HEK293T (cell line): Measurements from ENCODE around the gene APLP2.

ENCODE experiments used
- CTCF ChIA-PET: fragments of 350-600 bp; formaldehyde crosslinking; extraction: SDS; loops from one replicate; lab custom pipeline; 2021; ENCODE audit warnings: antibody characterized with exemption, inconsistent platforms; lab: Yijun Ruan, JAX
- POLR2A ChIA-PET: fragments of 350-600 bp; formaldehyde crosslinking; extraction: SDS; loops from one replicate; lab custom pipeline; 2020; ENCODE audit warnings: antibody characterized with exemption, inconsistent platforms; lab: Yijun Ruan, JAX
- DNase-seq: peaks from one replicate; pipeline ENCODE4 v3.0.0; 2012; ENCODE audit warnings: mixed read lengths; ENCODE audit errors: extremely low spot score
- ARNT ChIP-seq: fragments of 450-650 bp; IDR thresholded peaks from 2 replicates; pipeline ENCODE4 v1.6.1; 2017; ENCODE audit warnings: mild to moderate bottlenecking
- BHLHE40 ChIP-seq: fragments of 450-650 bp; IDR thresholded peaks from 2 replicates; pipeline ENCODE4 v1.6.1; 2016; ENCODE audit warnings: mild to moderate bottlenecking, moderate library complexity, borderline replicate concordance
- CTBP1 ChIP-seq: fragments of 450-650 bp; IDR thresholded peaks from 2 replicates; pipeline ENCODE4 v1.6.1; 2016; ENCODE audit warnings: borderline replicate concordance
- ELF4 ChIP-seq: fragments of 450-650 bp; IDR thresholded peaks from 2 replicates; pipeline ENCODE4 v1.6.1; 2017; ENCODE audit warnings: antibody characterized with exemption
- FOXA1 ChIP-seq: fragments of 450-650 bp; IDR thresholded peaks from 2 replicates; pipeline ENCODE4 v1.6.1; 2016; ENCODE audit warnings: mild to moderate bottlenecking
- FOXK2 ChIP-seq: fragments of 450-650 bp; IDR thresholded peaks from 2 replicates; pipeline ENCODE4 v1.6.1; 2016; ENCODE audit warnings: mild to moderate bottlenecking
- FOXM1 ChIP-seq: fragments of 450-650 bp; IDR thresholded peaks from 2 replicates; pipeline ENCODE4 v1.6.1; 2017; ENCODE audit warnings: mild to moderate bottlenecking, borderline replicate concordance
- HDGF ChIP-seq: fragments of 450-650 bp; IDR thresholded peaks from 2 replicates; pipeline ENCODE4 v1.6.1; 2017; ENCODE audit warnings: antibody characterized with exemption, borderline replicate concordance
- L3MBTL2 ChIP-seq: fragments of 450-650 bp; conservative IDR thresholded peaks from 2 replicates; pipeline ENCODE4 v1.6.1; 2016; ENCODE audit warnings: mild to moderate bottlenecking
- LEF1 ChIP-seq: fragments of 450-650 bp; IDR thresholded peaks from 2 replicates; pipeline ENCODE4 v1.6.1; 2017; ENCODE audit warnings: mild to moderate bottlenecking, borderline replicate concordance
- NFRKB ChIP-seq: fragments of 450-650 bp; IDR thresholded peaks from 2 replicates; pipeline ENCODE4 v1.6.1; 2016; ENCODE audit warnings: mild to moderate bottlenecking, moderate library complexity
- SP1 ChIP-seq: fragments of 450-650 bp; IDR thresholded peaks from 2 replicates; pipeline ENCODE4 v1.6.1; 2017
- SUZ12 ChIP-seq: fragments of 450-650 bp; IDR thresholded peaks from 2 replicates; pipeline ENCODE4 v1.6.1; 2016; ENCODE audit warnings: mild to moderate bottlenecking
- TARDBP ChIP-seq: fragments of 450-650 bp; IDR thresholded peaks from 2 replicates; pipeline ENCODE4 v1.6.1; 2016
- ZNF384 ChIP-seq: fragments of 450-650 bp; IDR thresholded peaks from 2 replicates; pipeline ENCODE4 v1.6.1; 2016
- TF ChIP-seq, protein P1 (sequence below): fragments of 450-650 bp; IDR thresholded peaks from 2 replicates; pipeline ENCODE4 v1.6.1; 2016

The APLP2 gene

DNA sequence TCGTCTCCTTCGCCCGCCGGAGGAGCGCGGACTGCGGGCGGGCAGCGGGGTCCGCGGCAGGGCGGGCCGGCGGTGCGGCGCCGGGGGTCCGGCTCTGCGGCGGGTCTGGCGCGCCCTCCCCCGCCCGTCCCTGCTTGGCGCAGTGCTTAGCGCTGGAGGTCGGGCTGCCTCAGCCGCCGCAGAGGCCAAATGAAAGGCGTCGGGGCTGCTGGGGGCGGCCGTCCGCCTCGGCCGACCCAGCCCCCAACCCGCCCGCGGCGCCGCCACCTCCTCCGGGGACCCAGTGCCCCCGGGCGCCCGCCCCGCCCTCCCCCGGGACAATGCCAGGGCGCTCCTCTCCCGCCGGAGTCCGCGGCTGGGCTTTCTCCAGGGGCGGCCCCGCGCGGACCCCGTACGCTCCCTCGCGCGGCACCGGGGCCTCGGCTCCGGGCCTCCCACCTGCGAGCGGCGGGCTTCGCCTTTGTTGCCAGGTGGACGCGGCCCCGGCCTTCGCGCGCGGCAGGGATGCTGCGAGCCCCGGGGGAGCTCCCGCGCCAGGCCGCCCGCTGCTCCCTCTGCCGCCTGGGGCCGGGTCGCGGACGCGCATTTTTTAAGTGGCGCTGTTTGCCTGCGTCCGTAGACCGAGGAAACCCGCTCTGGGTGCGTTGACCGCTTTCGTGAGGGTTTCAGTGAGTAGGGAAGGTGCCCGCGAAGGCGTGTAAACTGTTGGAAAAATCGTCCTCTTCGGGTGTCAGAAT, 583 bp downstream of the APLP2 start:
- CTCF ChIA-PET = no interaction called here

DNA sequence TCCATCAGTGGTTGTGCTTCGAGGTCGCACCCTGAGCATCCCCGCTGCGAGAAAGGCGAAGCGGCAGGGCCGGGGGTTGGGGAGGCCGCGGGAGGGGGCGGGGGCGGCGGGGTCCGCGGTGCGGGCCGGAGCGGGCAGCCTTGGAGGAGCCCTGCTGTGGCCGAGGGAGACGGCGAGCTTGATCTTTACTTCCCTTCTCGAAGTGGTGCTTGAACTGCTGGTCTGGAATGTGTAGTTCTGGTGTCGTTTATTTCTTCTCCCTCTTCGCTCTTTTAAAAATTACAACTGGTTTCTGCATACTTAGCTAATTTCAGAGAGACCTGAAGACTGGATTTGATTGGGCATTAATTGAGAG, 1.1 kb downstream of the APLP2 start:
- POLR2A ChIA-PET = interaction anchor here (1.0 to 2.9 kb wide), 5 partner anchors 18 to 79 kb away, joined by 3 to 24 read pairs (median 4); partner anchors contain the start of gene PRDM10
- DNase-seq = no peak
- CTCF ChIA-PET = no interaction called here
- no peak for TF ChIP-seq FOXK2
- TF ChIP-seq SP1 = no peak
- TF ChIP-seq, protein P1, sequence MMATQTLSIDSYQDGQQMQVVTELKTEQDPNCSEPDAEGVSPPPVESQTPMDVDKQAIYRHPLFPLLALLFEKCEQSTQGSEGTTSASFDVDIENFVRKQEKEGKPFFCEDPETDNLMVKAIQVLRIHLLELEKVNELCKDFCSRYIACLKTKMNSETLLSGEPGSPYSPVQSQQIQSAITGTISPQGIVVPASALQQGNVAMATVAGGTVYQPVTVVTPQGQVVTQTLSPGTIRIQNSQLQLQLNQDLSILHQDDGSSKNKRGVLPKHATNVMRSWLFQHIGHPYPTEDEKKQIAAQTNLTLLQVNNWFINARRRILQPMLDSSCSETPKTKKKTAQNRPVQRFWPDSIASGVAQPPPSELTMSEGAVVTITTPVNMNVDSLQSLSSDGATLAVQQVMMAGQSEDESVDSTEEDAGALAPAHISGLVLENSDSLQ = no peak
- TF ChIP-seq LEF1 = no peak
- no peak for TF ChIP-seq TARDBP
- no peak for TF ChIP-seq FOXM1
- TF ChIP-seq NFRKB = no peak
- TF ChIP-seq L3MBTL2 = no peak
- no peak for TF ChIP-seq ELF4
- TF ChIP-seq SUZ12 = no peak
- no peak for TF ChIP-seq ARNT
- no peak for TF ChIP-seq FOXA1
- no peak for TF ChIP-seq HDGF
- no peak for TF ChIP-seq BHLHE40
- TF ChIP-seq ZNF384 = no peak
- no peak for TF ChIP-seq CTBP1

More for the DNA sequence above, 583 bp downstream of the APLP2 start:
- POLR2A ChIA-PET = interaction anchor here (0.6 to 2.9 kb wide), 7 partner anchors 19 to 78 kb away, joined by 3 to 24 read pairs (median 3); partner anchors contain the start of gene PRDM10
- peak; percentile 21 for DNase-seq
- TF ChIP-seq BHLHE40 (no peak), CTBP1 (no peak), ARNT (no peak), FOXM1 (no peak), ZNF384 (no peak), LEF1 (no peak), L3MBTL2 (no peak), ELF4 (no peak), TARDBP (no peak), SUZ12 (no peak), FOXA1 (no peak), FOXK2 (no peak), SP1 (no peak), HDGF (no peak), NFRKB (no peak)
- TF ChIP-seq, protein P1 = no peak

DNA sequence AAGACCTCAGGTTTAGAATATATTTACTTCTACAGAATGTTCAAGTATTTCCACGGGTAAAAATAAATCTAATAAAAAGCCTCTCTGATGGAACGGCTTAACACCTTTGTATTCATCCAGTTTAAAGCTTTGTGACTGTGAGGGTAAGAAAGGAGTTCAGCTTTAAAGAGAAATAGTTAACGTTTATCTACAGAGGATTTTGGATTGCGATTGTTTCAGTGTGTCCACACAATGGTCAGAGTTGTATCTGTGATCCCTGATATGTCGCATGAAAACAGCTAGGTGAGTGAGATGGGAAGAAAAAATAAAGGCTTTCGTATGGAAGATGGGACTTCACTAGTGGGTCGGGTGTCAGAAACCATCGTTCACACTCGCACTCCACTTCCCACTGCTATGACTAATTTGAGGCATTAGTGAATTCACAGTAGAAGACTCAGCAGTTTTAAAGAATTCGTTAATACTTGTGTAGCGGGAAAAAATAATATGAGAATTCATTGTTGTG, 1.6 kb downstream of the APLP2 start:
- CTCF ChIA-PET = interaction anchor here (0.7 kb wide), 1 partner anchor 16 kb away, joined by 3 read pairs; no protein-coding TSS in a partner anchor
- POLR2A ChIA-PET = interaction anchor here (0.6 to 2.9 kb wide), 6 partner anchors 18 to 102 kb away, joined by 3 to 24 read pairs (median 4); partner anchors contain the start of gene PRDM10
- TF ChIP-seq TARDBP = no peak
- TF ChIP-seq HDGF = no peak
- TF ChIP-seq FOXM1 = no peak
- no peak for TF ChIP-seq ARNT
- no peak for TF ChIP-seq SP1
- TF ChIP-seq LEF1 = no peak
- no peak for TF ChIP-seq FOXK2
- TF ChIP-seq FOXA1 = no peak
- TF ChIP-seq, protein P1 = no peak
- TF ChIP-seq CTBP1 = no peak
- TF ChIP-seq ELF4 = no peak
- TF ChIP-seq NFRKB = no peak
- no peak for TF ChIP-seq BHLHE40
- no peak for TF ChIP-seq ZNF384
- no peak for TF ChIP-seq L3MBTL2
- no peak for DNase-seq

DNA sequence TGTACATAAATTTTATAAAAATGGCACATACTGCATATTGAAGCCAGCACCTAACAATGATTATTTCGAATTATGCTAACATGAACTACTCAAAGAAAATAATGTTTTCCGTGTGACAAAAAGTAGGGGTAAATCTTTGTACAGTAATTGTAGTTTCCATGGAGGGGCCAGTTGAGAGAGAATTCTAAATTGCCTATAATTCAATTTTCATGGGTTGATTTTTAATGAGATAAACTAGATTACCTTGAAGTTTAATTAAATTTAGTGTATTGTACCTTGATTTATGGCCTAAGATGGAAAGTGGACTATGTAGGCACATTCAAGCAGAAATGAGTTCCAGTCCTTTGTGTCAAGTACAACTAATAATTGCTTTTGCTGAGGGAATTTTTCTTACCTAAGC, 5.0 kb downstream of the APLP2 start:
- TF ChIP-seq ELF4 (no peak), HDGF (no peak), ARNT (no peak), ZNF384 (no peak)
- ChIA-PET CTCF (no interaction called here), POLR2A (no interaction called here)
- no peak for DNase-seq

DNA sequence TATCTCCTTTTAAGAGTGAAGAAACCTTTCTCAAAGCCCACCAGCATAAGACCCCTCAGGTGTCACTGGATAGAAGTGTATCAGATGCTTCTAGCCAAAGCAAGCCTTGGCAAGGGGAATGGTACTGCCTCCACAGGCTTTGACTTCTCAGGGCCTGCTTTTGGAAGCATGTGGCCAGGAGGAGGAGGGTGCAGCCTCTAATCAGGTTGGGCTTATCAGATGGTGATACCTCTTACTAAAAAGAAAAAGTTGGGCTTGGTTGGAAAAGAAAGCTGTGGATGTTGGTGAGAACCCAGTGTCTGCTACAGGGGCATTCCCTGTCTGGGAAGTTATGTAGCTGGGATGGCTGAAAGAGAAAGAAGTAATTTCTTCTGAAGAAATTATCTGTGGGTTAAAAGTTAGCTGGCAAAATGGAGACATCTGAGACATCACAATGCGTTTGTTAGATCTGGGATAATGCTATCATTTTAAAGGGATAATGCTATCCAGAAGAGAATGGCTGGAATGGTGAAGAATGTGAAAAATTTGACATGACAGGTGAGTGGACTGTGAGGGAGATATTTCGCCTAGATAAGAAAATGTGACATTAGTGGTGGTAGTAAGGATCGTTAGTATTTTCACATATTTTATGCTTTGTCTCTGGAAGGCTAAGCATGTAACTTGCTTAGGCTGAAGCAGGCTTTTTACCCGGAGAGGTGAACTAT, 7.2 kb downstream of the APLP2 start:
- ChIA-PET CTCF (no interaction called here), POLR2A (interaction anchor here (1.3 kb wide), 1 partner anchor 73 kb away, joined by 3 read pairs; no protein-coding TSS in a partner anchor)
- TF ChIP-seq TARDBP (no peak), LEF1 (no peak), NFRKB (no peak), CTBP1 (no peak), L3MBTL2 (no peak), BHLHE40 (no peak), ELF4 (no peak), FOXM1 (no peak)
- TF ChIP-seq, protein P1 = no peak
- DNase-seq = no peak
